KMS-11 (cell line): ENCODE results near the gene TAGLN3.

Source experiments
- H2AFZ ChIP-seq: fragments of 200-600 bp; sonication (generic); 2 replicates; pipeline ENCODE4 v1.6.1; 2016; ENCODE audit warnings: antibody characterized with exemption, mixed run types, low read depth
- H3K27ac ChIP-seq: fragments of 200-600 bp; sonication (generic); 2 replicates; pipeline ENCODE4 v1.6.1; 2016; ENCODE audit warnings: mild to moderate bottlenecking, mixed run types
- H3K27me3 ChIP-seq: fragments of 200-600 bp; sonication (generic); 2 replicates; pipeline ENCODE4 v1.6.1; 2017; ENCODE audit warnings: mild to moderate bottlenecking, low read depth, mixed run types, moderate library complexity; ENCODE audit not compliant: insufficient read depth
- H3K36me3 ChIP-seq: fragments of 200-600 bp; sonication (generic); 2 replicates; pipeline ENCODE4 v1.6.1; 2017; ENCODE audit warnings: mild to moderate bottlenecking, mixed run types; ENCODE audit not compliant: insufficient read depth
- H3K4me1 ChIP-seq: fragments of 200-600 bp; sonication (generic); 2 replicates; pipeline ENCODE4 v1.6.1; 2016; ENCODE audit warnings: mild to moderate bottlenecking, low read depth, mixed run types; ENCODE audit not compliant: poor library complexity, severe bottlenecking
- H3K4me2 ChIP-seq: fragments of 200-600 bp; sonication (generic); 2 replicates; pipeline ENCODE4 v1.7.0; 2016; ENCODE audit warnings: mild to moderate bottlenecking, mixed run types
- H3K4me3 ChIP-seq: fragments of 200-600 bp; sonication (generic); IDR thresholded peaks from 2 replicates; pipeline ENCODE4 v1.6.1; 2017; ENCODE audit warnings: low read depth, low read length, mixed read lengths; ENCODE audit not compliant: insufficient read depth
- H3K79me2 ChIP-seq: fragments of 200-600 bp; sonication (generic); 2 replicates; pipeline ENCODE4 v1.6.1; 2016; ENCODE audit warnings: low read depth, mixed run types; ENCODE audit not compliant: insufficient read depth
- H3K9ac ChIP-seq: fragments of 200-600 bp; sonication (generic); 2 replicates; pipeline ENCODE4 v1.6.1; 2016; ENCODE audit warnings: mild to moderate bottlenecking, mixed run types
- H4K20me1 ChIP-seq: fragments of 200-600 bp; sonication (generic); 2 replicates; pipeline ENCODE4 v1.6.1; 2016; ENCODE audit warnings: mild to moderate bottlenecking, mixed run types; ENCODE audit not compliant: insufficient read depth
- CTCF ChIP-seq: fragments of 200-600 bp; sonication (generic); conservative IDR thresholded peaks from 2 replicates; pipeline ENCODE4 v1.6.1; 2017; ENCODE audit warnings: low read depth, mild to moderate bottlenecking, antibody characterized with exemption, low read length, moderate library complexity, mixed read lengths

Gene TAGLN3

GRCh38 chr3:111998636-111999483, at the start of gene TAGLN3:
TSS of gene TAGLN3 (plus strand) at chr3:111998922. CDS start at chr3:111999423, 501 bp downstream.
- Histone ChIP-seq H3K4me1 (no peaks in the 10 kb centered on the region), H3K27ac (no peak within 1 kb of the TSS), H4K20me1 (no peaks in the 10 kb centered on the region), H3K27me3 (no peaks in the 10 kb centered on the region), H2AFZ (no peak within 1 kb of the TSS), H3K4me3 (no peak within 1 kb of the TSS), H3K36me3 (no peaks in the 10 kb centered on the region), H3K4me2 (no peak within 1 kb of the TSS), H3K79me2 (no peaks in the 10 kb centered on the region), H3K9ac (no peak within 1 kb of the TSS)
- TF ChIP-seq CTCF, result no peak

GRCh38 chr3:111949712-111950111, 49.0 kb upstream of the TAGLN3 start:
- Histone ChIP-seq H3K9ac (no peak overlapping the region), H3K79me2 (no peaks in the 10 kb centered on the region), H4K20me1 (no peaks in the 10 kb centered on the region), H3K27me3 (no peaks in the 10 kb centered on the region), H3K4me1 (no peaks in the 10 kb centered on the region), H3K36me3 (no peaks in the 10 kb centered on the region), H3K4me2 (no peak overlapping the region), H2AFZ (no peak overlapping the region), H3K4me3 (no peak overlapping the region), H3K27ac (no peak overlapping the region)
- TF ChIP-seq CTCF, result no peak

- Histone ChIP-seq H3K79me2 (no peaks in the 10 kb centered on the region), H3K4me3 (no peak overlapping the region), H3K27ac (no peak overlapping the region), H3K36me3 (no peaks in the 10 kb centered on the region), H3K4me1 (no peaks in the 10 kb centered on the region), H3K27me3 (no peaks in the 10 kb centered on the region), H4K20me1 (no peaks in the 10 kb centered on the region), H3K9ac (no peak overlapping the region), H3K4me2 (no peak overlapping the region), H2AFZ (no peak overlapping the region)
- TF ChIP-seq CTCF, result no peak
Measured at GRCh38 chr3:111951032-111951431, 47.7 kb upstream of the TAGLN3 start.

GRCh38 chr3:111952086-111952485, 46.6 kb upstream of the TAGLN3 start:
- TF ChIP-seq CTCF, result no peak
- Histone ChIP-seq H3K4me1 (no peaks in the 10 kb centered on the region), H4K20me1 (no peaks in the 10 kb centered on the region), H2AFZ (no peak overlapping the region), H3K4me3 (no peak overlapping the region), H3K27me3 (no peaks in the 10 kb centered on the region), H3K36me3 (no peaks in the 10 kb centered on the region), H3K27ac (no peak overlapping the region), H3K79me2 (no peaks in the 10 kb centered on the region), H3K4me2 (no peak overlapping the region), H3K9ac (no peak overlapping the region)
